Measurements from ENCODE around the gene AGPS. TPM values are rescaled to one million over a fixed set of nuclear protein-coding genes. Genes with fewer than 3 reads are reported as not detected.

Gene AGPS
- total RNA-seq, 1 experiment from 2014 or later: 89.0 TPM

GRCh38 chr2:177584030-177584692, 191.6 kb downstream of the AGPS start:
- no peak for DNase-seq (ENCODE audit: low read depth)

GRCh38 chr2:177585234-177585863, 192.8 kb downstream of the AGPS start:
- no peak for DNase-seq (ENCODE audit: low read depth)

- DNase-seq (ENCODE audit: low read depth): no peak
Observed at GRCh38 chr2:177586154-177586553, 193.6 kb downstream of the AGPS start.

GRCh38 chr2:177587371-177587770, 194.8 kb downstream of the AGPS start:
- DNase-seq (ENCODE audit: low read depth): no peak

DNA sequence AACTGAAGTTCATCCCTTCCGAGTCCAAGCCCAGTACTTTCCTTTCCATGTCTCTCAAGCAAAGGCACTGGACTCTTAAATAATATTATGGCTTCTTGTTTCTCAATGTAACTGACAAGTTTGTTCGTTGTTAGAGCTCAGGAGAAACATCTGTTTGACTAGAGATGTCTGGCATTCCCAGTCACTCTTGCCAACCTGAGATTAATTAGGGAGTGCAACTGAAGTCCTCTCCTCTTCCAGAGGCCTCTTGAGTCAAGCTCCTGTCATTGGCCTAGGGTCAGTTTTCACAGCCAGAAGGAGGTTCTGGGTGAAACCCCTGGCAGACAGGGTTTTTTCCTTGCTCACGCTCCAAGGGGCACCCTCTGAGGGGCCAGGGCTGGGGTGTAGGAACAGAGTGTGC, 196.1 kb downstream of the AGPS start:
- no peak for DNase-seq (ENCODE audit: low read depth)

DNA sequence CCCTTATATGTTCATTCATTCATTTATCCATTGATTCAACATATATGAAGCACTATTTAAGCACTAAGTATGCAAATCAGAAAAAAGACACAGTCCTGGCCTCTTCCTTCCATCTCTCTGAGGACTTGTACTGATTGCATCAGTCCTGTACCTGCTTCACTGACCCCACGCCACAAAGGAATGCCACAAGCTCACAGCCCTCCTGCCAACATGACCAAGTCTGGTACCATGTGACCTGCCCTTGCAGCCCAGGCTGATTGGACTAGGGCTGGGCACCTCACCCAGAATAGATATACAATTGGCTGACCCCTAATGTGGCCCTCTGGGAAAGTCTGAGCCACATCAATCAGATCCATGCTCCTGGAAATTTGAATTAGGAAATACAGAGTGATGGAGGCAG, 196.6 kb downstream of the AGPS start:
- no peak for DNase-seq (ENCODE audit: low read depth)

GRCh38 chr2:177592397-177592796, 199.8 kb downstream of the AGPS start:
- no peak for DNase-seq (ENCODE audit: low read depth)

DNA sequence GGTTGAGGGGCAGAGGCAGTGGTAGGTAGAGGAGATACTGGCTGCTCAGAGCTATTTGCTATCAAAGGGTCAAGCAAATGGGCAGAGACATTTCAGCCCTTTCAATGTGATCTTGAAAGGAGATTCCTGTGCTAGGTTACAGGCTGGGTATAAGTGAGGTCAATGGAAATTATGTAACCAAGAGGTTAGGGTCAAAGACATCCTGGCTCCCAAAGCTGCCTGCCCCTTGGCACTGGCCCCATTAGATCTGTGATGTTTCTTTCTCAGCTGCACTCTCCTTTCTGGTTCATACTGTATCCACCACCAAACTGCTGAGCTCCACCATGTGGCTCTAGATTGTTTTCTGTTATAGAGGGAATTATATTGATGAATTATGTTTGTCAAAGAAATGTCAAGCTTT, 200.4 kb downstream of the AGPS start:
- no peak for DNase-seq (ENCODE audit: low read depth)

DNA sequence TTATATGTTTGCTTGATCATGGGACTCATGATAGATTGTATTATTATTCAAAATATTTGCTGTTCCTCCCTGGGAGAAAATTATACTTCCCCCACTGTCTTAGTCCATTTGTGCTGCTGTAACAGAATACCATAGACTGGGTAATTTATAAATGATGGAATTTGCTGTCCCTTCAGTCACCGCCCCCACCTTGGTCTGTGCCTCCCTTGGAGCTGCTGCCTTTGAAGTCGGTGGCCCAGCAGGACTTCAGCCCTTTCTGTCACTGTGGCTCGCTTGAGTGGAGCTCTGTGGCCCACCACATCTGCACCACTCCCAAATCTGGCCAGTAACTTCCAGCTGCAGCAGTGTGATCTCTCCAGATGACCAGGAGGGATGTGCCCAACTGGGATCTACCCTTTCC, 200.8 kb downstream of the AGPS start:
- DNase-seq (ENCODE audit: low read depth): no peak

Small RNA genes within 50 kb of the gene (small RNA-seq; reads per million reads assigned to genes)
- gene RF01210: not detected

Other genes starting within 250 kb of the AGPS start
- gene HNRNPA3, start 180.0 kb upstream of the AGPS start, total RNA-seq (2014; rRNA removed; shearing (Covaris generic)): 38.1 and 44.1 TPM in 2 replicates
- gene NFE2L2, start 128.0 kb upstream of the AGPS start, total RNA-seq (2014; rRNA removed; shearing (Covaris generic)): 22.4 and 43.0 TPM in 2 replicates